Neuronal stem cell (in vitro differentiated cells): ENCODE results near the gene DBF4.

Experiments
- DNase-seq: peaks from one replicate; pipeline ENCODE4 v3.0.0-alpha.2; 2013; ENCODE audit warnings: low spot score
- H2AFZ ChIP-seq: one replicate; pipeline ENCODE4 v1.6.1; 2013; ENCODE audit warnings: mild to moderate bottlenecking, low read length, inconsistent platforms
- H2AK5ac ChIP-seq: 2 replicates; pipeline ENCODE4 v1.6.1; 2013; ENCODE audit warnings: low read depth, mild to moderate bottlenecking, inconsistent platforms, low read length, moderate library complexity, mixed read lengths
- H2BK120ac ChIP-seq: 2 replicates; pipeline ENCODE4 v1.6.1; 2013; ENCODE audit warnings: low read depth, mild to moderate bottlenecking, inconsistent platforms, low read length, moderate library complexity, mixed read lengths
- H2BK12ac ChIP-seq: one replicate; pipeline ENCODE4 v1.6.1; 2013; ENCODE audit warnings: low read length, inconsistent platforms
- H2BK15ac ChIP-seq: 2 replicates; pipeline ENCODE4 v1.6.1; 2013; ENCODE audit warnings: mild to moderate bottlenecking, low read length, inconsistent platforms, mixed read lengths
- H2BK5ac ChIP-seq: one replicate; pipeline ENCODE4 v1.6.1; 2013; ENCODE audit warnings: inconsistent platforms, mild to moderate bottlenecking, low read length, moderate library complexity
- H3K14ac ChIP-seq: one replicate; pipeline ENCODE4 v1.6.1; 2013; ENCODE audit warnings: low read length, inconsistent platforms
- H3K18ac ChIP-seq: 2 replicates; pipeline ENCODE4 v1.6.1; 2013; ENCODE audit warnings: low read length, inconsistent platforms
- H3K23ac ChIP-seq: 2 replicates; pipeline ENCODE4 v1.6.1; 2013; ENCODE audit warnings: low read depth, mild to moderate bottlenecking, mixed read lengths, low read length, inconsistent platforms; ENCODE audit not compliant: poor library complexity
- H3K27ac ChIP-seq: replicated peaks from 3 replicates; pipeline ENCODE4 v1.5.1; 2013; ENCODE audit warnings: low read length, inconsistent platforms
- H3K27me3 ChIP-seq, 3 experiments: 2 replicates each; pipeline ENCODE4 v1.6.1; 2013; ENCODE audit warnings: low read length in 3 of 3, mild to moderate bottlenecking in 2 of 3, inconsistent platforms in 1 of 3, low read depth in 1 of 3, mixed read lengths in 1 of 3, moderate library complexity in 1 of 3; ENCODE audit not compliant: control insufficient read depth in 3 of 3, insufficient read depth in 3 of 3
- H3K36me3 ChIP-seq, 2 donors: replicated peaks in 1 of 2; 2 replicates each; pipeline ENCODE4 v1.6.1; 2013; ENCODE audit warnings: low read length in 2 of 2; ENCODE audit not compliant: control insufficient read depth in 2 of 2, insufficient read depth in 2 of 2
- H3K4ac ChIP-seq: 2 replicates; pipeline ENCODE4 v1.6.1; 2013; ENCODE audit warnings: inconsistent platforms, mild to moderate bottlenecking, low read length, moderate library complexity
- H3K4me1 ChIP-seq, 2 donors: 1 replicate in 1 of 2; 2 replicates in 1 of 2; pipeline ENCODE4 v1.6.1; 2013; ENCODE audit warnings: low read length in 2 of 2, low read depth in 1 of 2; ENCODE audit not compliant: control insufficient read depth in 2 of 2, insufficient read depth in 1 of 2
- H3K4me2 ChIP-seq: one replicate; pipeline ENCODE4 v1.6.1; 2013; ENCODE audit warnings: mild to moderate bottlenecking, low read length, inconsistent platforms; ENCODE audit not compliant: insufficient read depth, poor library complexity, severe bottlenecking
- H3K4me3 ChIP-seq, 2 donors: 2 replicates each; pipeline ENCODE4 v1.5.1; 2013; ENCODE audit warnings: low read length in 2 of 2, mild to moderate bottlenecking in 2 of 2, inconsistent platforms in 1 of 2, moderate library complexity in 1 of 2
- H3K79me1 ChIP-seq: one replicate; pipeline ENCODE4 v1.6.1; 2013; ENCODE audit warnings: low read depth, mild to moderate bottlenecking, inconsistent platforms, low read length, moderate library complexity
- H3K9ac ChIP-seq: one replicate; pipeline ENCODE4 v1.6.1; 2013; ENCODE audit warnings: mild to moderate bottlenecking, low read depth, low read length, inconsistent platforms; ENCODE audit not compliant: poor library complexity
- H3K9me3 ChIP-seq, 2 donors: replicated peaks in 1 of 2; 2 replicates each; pipeline versions ENCODE3 to v1.6.1; 2013; ENCODE audit warnings: low read length in 2 of 2, mild to moderate bottlenecking in 2 of 2, inconsistent platforms in 1 of 2, low read depth in 1 of 2, mixed read lengths in 1 of 2, moderate library complexity in 1 of 2; ENCODE audit not compliant: control insufficient read depth in 2 of 2, insufficient read depth in 1 of 2
- H4K8ac ChIP-seq: one replicate; pipeline ENCODE4 v1.6.1; 2013; ENCODE audit warnings: low read depth, mild to moderate bottlenecking, inconsistent platforms, low read length, moderate library complexity
- H4K91ac ChIP-seq: one replicate; pipeline ENCODE4 v1.6.1; 2013; ENCODE audit warnings: low read length, low read depth, mild to moderate bottlenecking, inconsistent platforms; ENCODE audit not compliant: poor library complexity
- WGBS, 2 donors: extraction: QIAGEN DNeasy Blood & Tissue Kit; methylation state at CpG; one replicate each; pipeline ENCODE4 v1.1.7; 2013; ENCODE audit warnings: missing lambda C conversion rate in 2 of 2, mixed read lengths in 1 of 2; ENCODE audit not compliant: insufficient read length in 2 of 2, insufficient replicate concordance in 1 of 2; ENCODE audit errors: extremely low coverage in 2 of 2; 5-methylcytosine and 5-hydroxymethylcytosine counted together

Gene DBF4

DNA sequence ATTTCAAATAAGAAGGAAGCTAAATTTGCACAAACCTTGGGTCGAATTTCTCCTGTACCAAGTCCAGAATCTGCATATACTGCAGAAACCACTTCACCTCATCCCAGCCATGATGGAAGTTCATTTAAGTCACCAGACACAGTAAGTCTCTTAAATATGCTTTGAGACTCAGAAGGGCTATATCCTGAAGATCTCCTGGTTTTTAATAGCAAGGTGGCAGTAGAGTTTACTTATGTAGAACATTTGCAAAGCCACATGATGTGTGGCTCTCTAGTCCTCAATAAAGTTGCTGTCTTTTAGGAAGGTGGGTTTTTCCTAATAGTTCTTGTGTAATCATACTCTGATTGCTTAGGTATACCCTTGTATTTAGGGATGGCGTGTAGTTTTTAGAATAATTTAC is 8.7 kb downstream of the DBF4 start:
- Histone ChIP-seq H3K4me2 (no peak overlapping the region), H3K14ac (no peak overlapping the region), H3K4ac (no peak overlapping the region), H3K9me3 (no peaks in the 10 kb centered on the region), H2BK5ac (no peak overlapping the region), H4K8ac (no peak overlapping the region), H2AK5ac (no peak overlapping the region), H3K36me3 (peaks cover 6 to 100% of the 10 kb centered on the region in 2 donors), H4K91ac (no peak overlapping the region), H3K18ac (no peak overlapping the region), H2AFZ (no peak overlapping the region), H3K27ac (no peak overlapping the region), H3K79me1 (no peaks in the 10 kb centered on the region), H3K23ac (no peak overlapping the region), H2BK120ac (no peak overlapping the region), H3K4me3 (no peak overlapping the region), H3K9ac (no peak overlapping the region), H2BK15ac (no peak overlapping the region), H3K27me3 (no peaks in the 10 kb centered on the region), H2BK12ac (no peak overlapping the region), H3K4me1 (peaks cover 0 to under 1% of the 10 kb centered on the region in 2 donors)
- DNase-seq = no peak
- WGBS, 2 donors = no CpG with 5 or more reads among the region's 2 CpGs

- H3K79me1 ChIP-seq = no peaks in the 10 kb centered on the region
- no peak overlapping the region for H4K8ac ChIP-seq
- H2BK120ac ChIP-seq = no peak overlapping the region
- no peak overlapping the region for H3K4me2 ChIP-seq
- H3K23ac ChIP-seq = no peak overlapping the region
- no peak overlapping the region for H2AFZ ChIP-seq
- H3K36me3 ChIP-seq = peaks cover 4 to 100% of the 10 kb centered on the region in 2 donors
- no peak overlapping the region for H2AK5ac ChIP-seq
- H3K27ac ChIP-seq = no peak overlapping the region
- no peak overlapping the region for H2BK12ac ChIP-seq
- no peak overlapping the region for H3K18ac ChIP-seq
- no peak overlapping the region for H3K14ac ChIP-seq
- H2BK5ac ChIP-seq = no peak overlapping the region
- DNase-seq = no peak
- H3K4ac ChIP-seq = no peak overlapping the region
- H3K9me3 ChIP-seq = no peaks in the 10 kb centered on the region
- no peaks in the 10 kb centered on the region for H3K4me1 ChIP-seq
- no peak overlapping the region for H2BK15ac ChIP-seq
- no peaks in the 10 kb centered on the region for H3K27me3 ChIP-seq
- H3K9ac ChIP-seq = no peak overlapping the region
- H3K4me3 ChIP-seq = no peak overlapping the region
- no peak overlapping the region for H4K91ac ChIP-seq
Measured at GRCh38 chr7:87886875-87887274, 10.6 kb downstream of the DBF4 start.

DNA sequence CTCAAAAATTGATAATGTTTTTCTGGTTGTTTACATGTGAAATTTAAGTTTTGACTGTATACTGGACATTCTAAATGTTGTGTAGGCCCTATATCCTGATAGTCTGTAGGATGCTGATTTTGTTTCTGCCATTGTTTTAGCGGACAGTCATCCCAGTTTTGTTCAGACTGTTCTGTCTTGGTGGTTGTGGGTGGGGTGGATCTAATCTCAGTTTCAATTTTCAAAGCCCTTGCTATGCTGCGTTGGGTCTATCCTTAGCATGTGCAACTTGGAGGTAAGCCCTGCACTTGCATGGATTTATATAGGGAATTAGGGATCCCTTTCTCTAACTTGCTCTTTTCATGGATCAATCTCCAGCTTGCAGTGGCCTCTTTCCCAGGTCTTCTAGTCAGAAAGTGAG is 19.1 kb downstream of the DBF4 start:
- H4K91ac ChIP-seq = no peak overlapping the region
- H3K23ac ChIP-seq = no peak overlapping the region
- DNase-seq = no peak
- no peak overlapping the region for H3K18ac ChIP-seq
- no peak overlapping the region for H2AK5ac ChIP-seq
- H3K4me3 ChIP-seq = no peak overlapping the region
- WGBS, 2 donors = no CpG with 5 or more reads among the region's 2 CpGs
- no peaks in the 10 kb centered on the region for H3K9me3 ChIP-seq
- no peak overlapping the region for H2BK12ac ChIP-seq
- no peak overlapping the region for H3K9ac ChIP-seq
- peaks cover 5 to 97% of the 10 kb centered on the region in 2 donors for H3K36me3 ChIP-seq
- H2BK120ac ChIP-seq = no peak overlapping the region
- H2BK5ac ChIP-seq = no peak overlapping the region
- no peak overlapping the region for H3K4me2 ChIP-seq
- no peak overlapping the region for H2AFZ ChIP-seq
- no peaks in the 10 kb centered on the region for H3K4me1 ChIP-seq
- H4K8ac ChIP-seq = no peak overlapping the region
- no peaks in the 10 kb centered on the region for H3K79me1 ChIP-seq
- no peak overlapping the region for H3K4ac ChIP-seq
- H3K27me3 ChIP-seq = no peaks in the 10 kb centered on the region
- no peak overlapping the region for H2BK15ac ChIP-seq
- H3K14ac ChIP-seq = no peak overlapping the region
- H3K27ac ChIP-seq = no peak overlapping the region

DNA sequence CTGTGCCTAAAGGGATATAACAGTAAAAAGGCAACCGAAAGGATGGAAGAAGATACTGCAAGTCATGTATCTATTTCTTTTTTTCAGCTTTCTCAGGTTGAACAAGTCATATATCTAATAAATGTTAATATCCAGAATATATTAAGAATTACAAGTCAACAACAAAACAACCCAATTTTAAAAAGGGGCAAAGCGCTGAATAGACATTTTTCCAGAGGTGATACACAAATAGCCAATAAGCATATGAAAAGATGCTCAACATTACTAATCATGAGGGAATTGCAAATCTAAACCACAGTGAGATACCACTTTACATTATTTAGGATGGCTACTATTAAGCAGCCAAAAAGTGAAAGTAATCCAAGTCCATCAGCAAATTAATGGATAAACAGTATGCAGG is 23.0 kb downstream of the DBF4 start:
- Histone ChIP-seq H2BK5ac (no peak overlapping the region), H3K4me1 (no peaks in the 10 kb centered on the region), H3K36me3 (peaks cover 9 to 99% of the 10 kb centered on the region in 2 donors), H4K8ac (no peak overlapping the region), H3K27me3 (no peaks in the 10 kb centered on the region), H4K91ac (no peak overlapping the region), H3K4me2 (no peak overlapping the region), H3K18ac (no peak overlapping the region), H2BK15ac (no peak overlapping the region), H3K14ac (no peak overlapping the region), H2AFZ (no peak overlapping the region), H3K4me3 (no peak overlapping the region), H3K27ac (no peak overlapping the region), H3K9me3 (no peaks in the 10 kb centered on the region), H2BK12ac (no peak overlapping the region), H3K4ac (no peak overlapping the region), H3K79me1 (no peaks in the 10 kb centered on the region), H2AK5ac (no peak overlapping the region), H3K9ac (no peak overlapping the region), H3K23ac (no peak overlapping the region), H2BK120ac (no peak overlapping the region)
- DNase-seq = no peak
- WGBS, 2 donors = no CpG with 5 or more reads among the region's 2 CpGs
